KMS-11 (cell line): ENCODE results near the gene STOML2.

Experiments
- H2AFZ ChIP-seq: fragments of 200-600 bp; sonication (generic); 2 replicates; pipeline ENCODE4 v1.6.1; 2016; ENCODE audit warnings: antibody characterized with exemption, mixed run types, low read depth
- H3K27ac ChIP-seq: fragments of 200-600 bp; sonication (generic); 2 replicates; pipeline ENCODE4 v1.6.1; 2016; ENCODE audit warnings: mild to moderate bottlenecking, mixed run types
- H3K27me3 ChIP-seq: fragments of 200-600 bp; sonication (generic); 2 replicates; pipeline ENCODE4 v1.6.1; 2017; ENCODE audit warnings: mild to moderate bottlenecking, low read depth, mixed run types, moderate library complexity; ENCODE audit not compliant: insufficient read depth
- H3K36me3 ChIP-seq: fragments of 200-600 bp; sonication (generic); 2 replicates; pipeline ENCODE4 v1.6.1; 2017; ENCODE audit warnings: mild to moderate bottlenecking, mixed run types; ENCODE audit not compliant: insufficient read depth
- H3K4me1 ChIP-seq: fragments of 200-600 bp; sonication (generic); 2 replicates; pipeline ENCODE4 v1.6.1; 2016; ENCODE audit warnings: mild to moderate bottlenecking, low read depth, mixed run types; ENCODE audit not compliant: poor library complexity, severe bottlenecking
- H3K4me2 ChIP-seq: fragments of 200-600 bp; sonication (generic); 2 replicates; pipeline ENCODE4 v1.7.0; 2016; ENCODE audit warnings: mild to moderate bottlenecking, mixed run types
- H3K4me3 ChIP-seq: fragments of 200-600 bp; sonication (generic); IDR thresholded peaks from 2 replicates; pipeline ENCODE4 v1.6.1; 2017; ENCODE audit warnings: low read depth, low read length, mixed read lengths; ENCODE audit not compliant: insufficient read depth
- H3K79me2 ChIP-seq: fragments of 200-600 bp; sonication (generic); 2 replicates; pipeline ENCODE4 v1.6.1; 2016; ENCODE audit warnings: low read depth, mixed run types; ENCODE audit not compliant: insufficient read depth
- H3K9ac ChIP-seq: fragments of 200-600 bp; sonication (generic); 2 replicates; pipeline ENCODE4 v1.6.1; 2016; ENCODE audit warnings: mild to moderate bottlenecking, mixed run types
- H4K20me1 ChIP-seq: fragments of 200-600 bp; sonication (generic); 2 replicates; pipeline ENCODE4 v1.6.1; 2016; ENCODE audit warnings: mild to moderate bottlenecking, mixed run types; ENCODE audit not compliant: insufficient read depth
- TF ChIP-seq, protein P1 (sequence below): fragments of 200-600 bp; sonication (generic); conservative IDR thresholded peaks from 2 replicates; pipeline ENCODE4 v1.6.1; 2017; ENCODE audit warnings: low read depth, mild to moderate bottlenecking, antibody characterized with exemption, low read length, moderate library complexity, mixed read lengths

STOML2 gene

DNA sequence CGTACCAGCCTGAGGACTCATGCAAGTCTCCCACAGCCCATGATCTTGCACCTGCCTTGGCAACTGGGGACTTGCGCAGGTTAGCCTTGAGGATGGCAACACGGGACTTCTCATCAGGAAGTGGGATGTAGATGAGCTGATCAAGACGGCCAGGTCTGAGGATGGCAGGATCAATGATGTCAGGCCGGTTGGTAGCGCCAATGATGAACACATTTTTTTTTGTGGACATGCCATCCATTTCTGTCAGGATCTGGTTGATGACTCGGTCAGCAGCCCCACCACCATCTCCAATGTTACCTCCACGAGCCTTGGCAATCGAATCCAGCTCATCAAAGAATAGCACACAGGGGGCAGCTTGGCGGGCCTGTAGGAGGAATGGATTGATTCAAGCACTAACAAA lies 43.5 kb downstream of the STOML2 start:
- Histone ChIP-seq H3K4me2 (no peak overlapping the region), H4K20me1 (no peaks in the 10 kb centered on the region), H3K4me1 (no peaks in the 10 kb centered on the region), H3K27ac (no peak overlapping the region), H3K27me3 (no peaks in the 10 kb centered on the region), H3K9ac (no peak overlapping the region), H3K79me2 (peaks cover 8% of the 10 kb centered on the region; the same call in 1 of the 2 replicates), H2AFZ (no peak overlapping the region), H3K36me3 (peaks cover 51% of the 10 kb centered on the region), H3K4me3 (no peak overlapping the region)
- TF ChIP-seq, protein P1, sequence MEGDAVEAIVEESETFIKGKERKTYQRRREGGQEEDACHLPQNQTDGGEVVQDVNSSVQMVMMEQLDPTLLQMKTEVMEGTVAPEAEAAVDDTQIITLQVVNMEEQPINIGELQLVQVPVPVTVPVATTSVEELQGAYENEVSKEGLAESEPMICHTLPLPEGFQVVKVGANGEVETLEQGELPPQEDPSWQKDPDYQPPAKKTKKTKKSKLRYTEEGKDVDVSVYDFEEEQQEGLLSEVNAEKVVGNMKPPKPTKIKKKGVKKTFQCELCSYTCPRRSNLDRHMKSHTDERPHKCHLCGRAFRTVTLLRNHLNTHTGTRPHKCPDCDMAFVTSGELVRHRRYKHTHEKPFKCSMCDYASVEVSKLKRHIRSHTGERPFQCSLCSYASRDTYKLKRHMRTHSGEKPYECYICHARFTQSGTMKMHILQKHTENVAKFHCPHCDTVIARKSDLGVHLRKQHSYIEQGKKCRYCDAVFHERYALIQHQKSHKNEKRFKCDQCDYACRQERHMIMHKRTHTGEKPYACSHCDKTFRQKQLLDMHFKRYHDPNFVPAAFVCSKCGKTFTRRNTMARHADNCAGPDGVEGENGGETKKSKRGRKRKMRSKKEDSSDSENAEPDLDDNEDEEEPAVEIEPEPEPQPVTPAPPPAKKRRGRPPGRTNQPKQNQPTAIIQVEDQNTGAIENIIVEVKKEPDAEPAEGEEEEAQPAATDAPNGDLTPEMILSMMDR, result no peak

DNA sequence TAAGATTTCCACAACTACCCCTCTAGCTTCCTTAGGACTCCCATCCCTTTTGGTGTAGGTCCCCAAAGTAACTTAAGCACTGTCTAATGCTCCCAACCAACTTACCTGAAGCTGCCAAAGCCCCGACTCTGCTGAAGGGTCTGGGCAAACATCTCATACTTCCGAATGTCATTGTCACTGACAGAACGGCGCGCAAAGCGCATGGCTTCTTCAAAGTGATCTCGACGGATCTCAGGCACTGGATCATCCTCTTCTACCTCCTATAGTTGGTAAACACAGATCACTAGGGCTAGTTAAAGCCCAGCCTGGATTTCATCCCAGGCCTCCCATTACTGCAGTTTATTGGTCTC lies 45.7 kb downstream of the STOML2 start:
- H4K20me1 ChIP-seq, result no peaks in the 10 kb centered on the region

DNA sequence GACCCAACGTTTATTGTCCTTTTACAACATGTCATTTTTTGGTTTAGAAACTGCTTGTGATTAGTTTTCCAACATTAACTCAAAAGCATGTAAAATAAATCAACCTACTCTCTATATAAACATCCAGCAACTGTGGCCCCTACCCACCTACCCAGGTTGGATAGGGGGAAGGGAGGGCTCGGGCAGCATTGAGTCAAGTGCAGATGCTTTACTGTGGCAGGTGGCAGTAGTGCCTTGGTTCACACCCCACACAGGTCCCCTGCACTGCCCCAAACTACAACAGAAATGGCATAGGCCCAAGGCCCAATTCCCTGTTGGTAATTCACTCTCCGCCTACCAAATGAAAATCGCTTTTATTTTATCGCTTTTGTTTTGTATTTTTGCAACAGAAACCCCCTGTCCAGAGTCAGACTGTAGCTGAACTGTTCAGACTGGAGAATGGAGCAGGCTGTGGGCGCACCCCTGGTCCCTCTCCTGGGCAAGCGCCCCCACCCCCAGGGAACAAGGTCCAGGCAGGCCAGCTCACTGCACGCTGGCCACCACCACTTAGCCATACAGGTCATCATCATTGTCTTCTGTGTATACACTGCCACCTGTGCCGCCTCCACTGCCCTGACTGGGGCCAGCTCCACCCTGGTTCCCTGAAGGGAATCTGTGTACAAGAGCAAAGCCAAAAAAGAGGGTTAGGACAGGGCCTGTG lies 46.2 kb downstream of the STOML2 start:
- Histone ChIP-seq H3K27ac (no peak overlapping the region), H3K9ac (no peak overlapping the region), H3K27me3 (no peaks in the 10 kb centered on the region), H2AFZ (no peak overlapping the region), H3K4me3 (no peak overlapping the region), H3K4me2 (no peak overlapping the region), H4K20me1 (no peaks in the 10 kb centered on the region), H3K36me3 (peaks cover 37% of the 10 kb centered on the region), H3K79me2 (no peaks in the 10 kb centered on the region), H3K4me1 (no peaks in the 10 kb centered on the region)
- TF ChIP-seq, protein P1, result no peak

More for the DNA sequence above, 45.7 kb downstream of the STOML2 start:
- peaks cover 37% of the 10 kb centered on the region for H3K36me3 ChIP-seq
- H3K27me3 ChIP-seq, result no peaks in the 10 kb centered on the region
- H2AFZ ChIP-seq, result no peak overlapping the region
- H3K79me2 ChIP-seq, result 0 out of 2 replicates have a peak, but pooled peaks cover under 1% of the 10 kb centered on the region
- no peak overlapping the region for H3K4me3 ChIP-seq
- H3K9ac ChIP-seq, result no peak overlapping the region
- no peaks in the 10 kb centered on the region for H3K4me1 ChIP-seq
- TF ChIP-seq, protein P1, result no peak
- no peak overlapping the region for H3K4me2 ChIP-seq
- H3K27ac ChIP-seq, result no peak overlapping the region

DNA sequence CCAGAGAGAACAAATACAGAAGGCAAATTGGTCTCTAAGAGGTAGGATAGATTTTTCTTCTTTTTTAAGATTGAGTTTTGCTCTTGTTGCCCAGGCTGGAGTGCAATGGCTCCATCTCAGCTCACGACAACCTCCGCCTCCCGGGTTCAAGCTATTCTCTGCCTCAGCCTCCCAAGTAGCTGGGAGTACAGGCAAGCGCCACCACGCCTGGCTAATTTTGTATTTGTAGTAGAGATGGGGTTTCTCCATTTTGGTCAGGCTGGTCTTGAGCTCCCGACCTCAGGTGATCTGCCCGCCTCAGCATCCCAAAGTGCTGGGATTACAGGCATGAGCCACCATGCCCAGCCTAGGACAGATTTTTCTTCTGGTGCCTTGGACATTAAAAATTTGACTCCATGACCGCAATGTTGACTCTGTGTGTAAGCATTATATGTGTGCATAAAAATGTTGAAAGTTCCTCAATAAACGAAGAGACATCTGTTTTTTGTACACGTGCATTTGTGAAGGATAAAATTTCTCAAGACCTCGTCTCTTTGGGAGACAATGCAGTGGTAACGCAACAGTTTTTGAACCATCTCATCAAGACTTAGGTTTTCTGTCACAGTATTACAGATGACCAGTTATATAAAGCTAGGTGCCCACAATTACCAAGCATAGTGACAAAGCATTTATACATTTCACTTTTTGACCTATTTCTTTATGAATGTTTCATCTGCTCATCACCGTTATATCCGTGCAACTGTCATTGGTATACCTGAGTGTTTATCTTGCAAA lies 47.9 kb downstream of the STOML2 start:
- Histone ChIP-seq H3K4me2 (no peak overlapping the region), H3K4me3 (no peak overlapping the region), H4K20me1 (no peaks in the 10 kb centered on the region), H3K79me2 (no peaks in the 10 kb centered on the region), H3K4me1 (peaks cover 4% of the 10 kb centered on the region), H3K36me3 (peaks cover 23% of the 10 kb centered on the region), H3K27me3 (no peaks in the 10 kb centered on the region), H2AFZ (no peak overlapping the region), H3K9ac (no peak overlapping the region), H3K27ac (no peak overlapping the region)
- TF ChIP-seq, protein P1, result no peak
